HCT116 (cell line): Measurements from ENCODE around the gene LRRTM4. TPM values are rescaled to one million over a fixed set of nuclear protein-coding genes. Genes with fewer than 3 reads are reported as not detected.

ENCODE experiments used
- ATAC-seq: fragments of 200-7000 bp; cut with Tn5 transposase; 2 replicates; pipeline ENCODE4 v1.9.1; 2020; ENCODE audit warnings: mild to moderate bottlenecking, moderate library complexity
- BruUV-seq: library from RNA; stranded (reverse); fragments of 400-500 nt; replicated peaks from 2 replicates; lab custom pipeline; 2021; lab: Mats Ljungman, UMichigan
- CTCF ChIA-PET: fragments of 300-600 bp; sonication (Branson Sonifier 250); formaldehyde crosslinking; loops from one replicate; lab custom pipeline; 2021; ENCODE audit warnings: antibody characterized with exemption; lab: Charles Lee
- POLR2A ChIA-PET: fragments of 300-600, 350-600 bp; sonication (Branson Sonifier 250); formaldehyde crosslinking; loops from one replicate; lab custom pipeline; 2021; ENCODE audit warnings: antibody characterized with exemption; lab: Charles Lee
- RAD21 ChIA-PET, 2 experiments: fragments of 300-600 bp; sonication (Branson Sonifier 250); formaldehyde crosslinking; loops; one replicate each; lab custom pipeline; 2023; ENCODE audit warnings: low total read pairs in 2 of 2; ENCODE audit not compliant: uncharacterized antibody in 2 of 2, unreplicated experiment in 2 of 2, low non-redundant PET in 1 of 2; lab: Charles Lee
- DNase-seq: peaks from one replicate; pipeline ENCODE4 v3.0.0-alpha.2; 2010; ENCODE audit warnings: low read depth, low spot score
- H2AFZ ChIP-seq: fragments of 200-600 bp; shearing (Covaris generic), sonication (generic); 2 replicates; pipeline ENCODE4 v1.6.1; 2017; ENCODE audit warnings: low read depth, mixed run types, mixed read lengths, antibody characterized with exemption, low read length; ENCODE audit not compliant: poor library complexity, severe bottlenecking
- H3K27ac ChIP-seq: 2 replicates; pipeline ENCODE4 v1.5.1; 2012; ENCODE audit warnings: low read depth, low read length
- H3K27me3 ChIP-seq: fragments of 200-600 bp; sonication (generic); 2 replicates; pipeline ENCODE4 v1.6.1; 2016; ENCODE audit warnings: mixed run types, low read length, mixed read lengths; ENCODE audit not compliant: insufficient read depth
- H3K36me3 ChIP-seq, 2 experiments: fragments of 200-500 bp in 1 of 2; fragments of 200-600 bp in 1 of 2; sonication (Bioruptor generic) in 1 of 2; sonication (generic) in 1 of 2; 2 replicates each; pipeline versions ENCODE4 v1.5.1 to v1.6.1; 2014 to 2016; ENCODE audit warnings: low read length in 2 of 2, inconsistent platforms in 1 of 2, mixed read lengths in 1 of 2, mixed run types in 1 of 2; ENCODE audit not compliant: insufficient read depth in 2 of 2, control insufficient read depth in 1 of 2
- H3K4me1 ChIP-seq, 2 experiments: fragments of 200-600 bp in 1 of 2; sonication (generic) in 1 of 2; 2 replicates each; pipeline versions ENCODE4 v1.5.1 to v1.6.1; 2012 to 2017; ENCODE audit warnings: low read length in 2 of 2, inconsistent platforms in 1 of 2, mild to moderate bottlenecking in 1 of 2, mixed read lengths in 1 of 2, mixed run types in 1 of 2, moderate library complexity in 1 of 2; ENCODE audit not compliant: insufficient read depth in 2 of 2, control insufficient read depth in 1 of 2
- H3K4me2 ChIP-seq: fragments of 200-600 bp; sonication (generic); 2 replicates; pipeline ENCODE4 v1.6.1; 2017; ENCODE audit warnings: mixed run types, low read length, mixed read lengths
- H3K4me3 ChIP-seq, 2 experiments: fragments of 200-600 bp in 1 of 2; sonication (generic) in 1 of 2; replicated peaks in 1 of 2; 2 replicates each; pipeline ENCODE4 v1.5.1; 2011 to 2016; ENCODE audit warnings: low read length in 2 of 2, control low read depth in 1 of 2, low read depth in 1 of 2, mild to moderate bottlenecking in 1 of 2, mixed read lengths in 1 of 2, mixed run types in 1 of 2
- H3K79me2 ChIP-seq: fragments of 200-600 bp; sonication (generic); 2 replicates; pipeline ENCODE4 v1.6.1; 2017; ENCODE audit warnings: mild to moderate bottlenecking, mixed run types, low read length, moderate library complexity, mixed read lengths; ENCODE audit not compliant: insufficient read depth
- H3K9ac ChIP-seq: fragments of 200-600 bp; sonication (generic); 2 replicates; pipeline ENCODE4 v1.6.1; 2016; ENCODE audit warnings: low read length, mixed read lengths
- H3K9me2 ChIP-seq: fragments of 200-600 bp; sonication (generic), shearing (Covaris generic); 2 replicates; pipeline ENCODE4 v1.6.1; 2017; ENCODE audit warnings: mixed run types, mild to moderate bottlenecking, moderate library complexity; ENCODE audit not compliant: insufficient read depth
- H3K9me3 ChIP-seq, 2 experiments: fragments of 200-500 bp in 1 of 2; fragments of 200-600 bp in 1 of 2; sonication (Bioruptor generic) in 1 of 2; sonication (generic) in 1 of 2; 2 replicates each; pipeline ENCODE4 v1.6.1; 2014 to 2017; ENCODE audit warnings: low read length in 2 of 2, mixed read lengths in 2 of 2, inconsistent platforms in 1 of 2, low read depth in 1 of 2, mild to moderate bottlenecking in 1 of 2, mixed run types in 1 of 2, moderate library complexity in 1 of 2; ENCODE audit not compliant: control insufficient read depth in 1 of 2, insufficient read depth in 1 of 2
- H4K20me1 ChIP-seq: fragments of 200-600 bp; sonication (generic), shearing (Covaris generic); 2 replicates; pipeline ENCODE4 v1.6.1; 2017; ENCODE audit warnings: mixed run types, mild to moderate bottlenecking, moderate library complexity; ENCODE audit not compliant: insufficient read depth
- CBX3 ChIP-seq: IDR thresholded peaks from 2 replicates; pipeline ENCODE4 v1.6.1; 2012; ENCODE audit warnings: low read depth
- CEBPB ChIP-seq: IDR thresholded peaks from 2 replicates; pipeline ENCODE4 v1.6.1; 2012; ENCODE audit warnings: low read depth
- EGR1 ChIP-seq: IDR thresholded peaks from 2 replicates; pipeline ENCODE4 v1.6.1; 2012; ENCODE audit warnings: low read depth
- ELF1 ChIP-seq: IDR thresholded peaks from 2 replicates; pipeline ENCODE4 v1.6.1; 2012; ENCODE audit warnings: low read depth, borderline replicate concordance
- EZH2 ChIP-seq: fragments of 200-600 bp; sonication (generic); IDR thresholded peaks from 2 replicates; pipeline ENCODE4 v1.6.1; 2017; ENCODE audit warnings: antibody characterized with exemption, mixed run types
- EZH2phosphoT487 ChIP-seq: fragments of 200-600 bp; IDR thresholded peaks from 2 replicates; pipeline ENCODE4 v1.6.1; 2018; ENCODE audit warnings: antibody characterized with exemption, borderline replicate concordance
- FOSL1 ChIP-seq: IDR thresholded peaks from 2 replicates; pipeline ENCODE4 v1.6.1; 2012; ENCODE audit warnings: low read depth
- JUND ChIP-seq: IDR thresholded peaks from 2 replicates; pipeline ENCODE4 v1.6.1; 2012
- POLR2A ChIP-seq: IDR thresholded peaks from 2 replicates; pipeline ENCODE4 v1.7.0; 2011; ENCODE audit warnings: borderline replicate concordance; ENCODE audit not compliant: insufficient read depth, insufficient read length; ENCODE audit errors: extremely low read depth
- RAD21 ChIP-seq: IDR thresholded peaks from 2 replicates; pipeline ENCODE4 v1.6.1; 2012; ENCODE audit warnings: low read depth, mild to moderate bottlenecking
- SIN3A ChIP-seq: IDR thresholded peaks from 2 replicates; pipeline ENCODE4 v1.6.1; 2012; ENCODE audit warnings: low read depth
- SP1 ChIP-seq: IDR thresholded peaks from 2 replicates; pipeline ENCODE4 v1.6.1; 2012; ENCODE audit warnings: low read depth
- SRF ChIP-seq: IDR thresholded peaks from 2 replicates; pipeline ENCODE4 v1.6.1; 2012; ENCODE audit warnings: low read depth
- TCF7L2 ChIP-seq: IDR thresholded peaks from 2 replicates; pipeline ENCODE4 v1.7.0; 2011; ENCODE audit warnings: borderline replicate concordance, inconsistent platforms; ENCODE audit not compliant: insufficient read depth, insufficient read length; ENCODE audit errors: extremely low read depth
- YY1 ChIP-seq: IDR thresholded peaks from 2 replicates; pipeline ENCODE4 v1.6.1; 2011; ENCODE audit warnings: low read length, low read depth, moderate library complexity, mild to moderate bottlenecking; ENCODE audit not compliant: insufficient replicate concordance; ENCODE audit errors: extremely low read depth
- ZBTB33 ChIP-seq: IDR thresholded peaks from 2 replicates; pipeline ENCODE4 v1.6.1; 2011; ENCODE audit warnings: mild to moderate bottlenecking, low read length, moderate library complexity; ENCODE audit not compliant: insufficient replicate concordance; ENCODE audit errors: extremely low read depth
- ZNF274 ChIP-seq: fragments of 200-500 bp; sonication (Bioruptor generic); IDR thresholded peaks from 2 replicates; pipeline ENCODE4 v1.6.1; 2014; ENCODE audit warnings: mild to moderate bottlenecking, low read depth, low read length, inconsistent platforms
- intact Hi-C: fragments of 100-400 bp; cut with micrococcal nuclease; formaldehyde crosslinking; loops from 2 replicates; pipeline ENCODE4 v1.10.0; 2022
- total RNA-seq: library from RNA; stranded (reverse); gene quantifications from one replicate; pipeline ENCODE4 v1.2.1, GENCODE V29; 2021; ENCODE audit not compliant: unreplicated experiment
- TF ChIP-seq, protein P1 (sequence below): IDR thresholded peaks from 2 replicates; pipeline ENCODE4 v1.6.1; 2012; ENCODE audit warnings: low read depth

The LRRTM4 gene
- total RNA-seq, 1 experiment from 2014 or later: 0.25 TPM

- Histone ChIP-seq H3K27ac (no peak overlapping the region), H3K4me3 (no peak overlapping the region), H3K9me3 (peaks cover 1 to 13% of the 10 kb centered on the region in 2 experiments; a peak in 2 of 4 replicates), H3K4me1 (no peaks in the 10 kb centered on the region), H3K36me3 (no peaks in the 10 kb centered on the region), H3K4me2 (no peak overlapping the region), H4K20me1 (no peaks in the 10 kb centered on the region), H2AFZ (no peak overlapping the region), H3K9ac (no peak overlapping the region), H3K9me2 (no peaks in the 10 kb centered on the region), H3K27me3 (no peaks in the 10 kb centered on the region), H3K79me2 (no peaks in the 10 kb centered on the region)
- BruUV-seq: no TSS peak
- POLR2A ChIA-PET: no interaction called here
- TF ChIP-seq ZBTB33 (no peak), CEBPB (no peak), YY1 (no peak), EZH2 (no peak), RAD21 (no peak), POLR2A (no peak), FOSL1 (no peak), ELF1 (no peak), SIN3A (no peak), EGR1 (no peak), SRF (no peak), CBX3 (no peak), JUND (no peak), ZNF274 (no peak), SP1 (no peak), TCF7L2 (no peak), EZH2phosphoT487 (no peak)
- TF ChIP-seq, protein P1, sequence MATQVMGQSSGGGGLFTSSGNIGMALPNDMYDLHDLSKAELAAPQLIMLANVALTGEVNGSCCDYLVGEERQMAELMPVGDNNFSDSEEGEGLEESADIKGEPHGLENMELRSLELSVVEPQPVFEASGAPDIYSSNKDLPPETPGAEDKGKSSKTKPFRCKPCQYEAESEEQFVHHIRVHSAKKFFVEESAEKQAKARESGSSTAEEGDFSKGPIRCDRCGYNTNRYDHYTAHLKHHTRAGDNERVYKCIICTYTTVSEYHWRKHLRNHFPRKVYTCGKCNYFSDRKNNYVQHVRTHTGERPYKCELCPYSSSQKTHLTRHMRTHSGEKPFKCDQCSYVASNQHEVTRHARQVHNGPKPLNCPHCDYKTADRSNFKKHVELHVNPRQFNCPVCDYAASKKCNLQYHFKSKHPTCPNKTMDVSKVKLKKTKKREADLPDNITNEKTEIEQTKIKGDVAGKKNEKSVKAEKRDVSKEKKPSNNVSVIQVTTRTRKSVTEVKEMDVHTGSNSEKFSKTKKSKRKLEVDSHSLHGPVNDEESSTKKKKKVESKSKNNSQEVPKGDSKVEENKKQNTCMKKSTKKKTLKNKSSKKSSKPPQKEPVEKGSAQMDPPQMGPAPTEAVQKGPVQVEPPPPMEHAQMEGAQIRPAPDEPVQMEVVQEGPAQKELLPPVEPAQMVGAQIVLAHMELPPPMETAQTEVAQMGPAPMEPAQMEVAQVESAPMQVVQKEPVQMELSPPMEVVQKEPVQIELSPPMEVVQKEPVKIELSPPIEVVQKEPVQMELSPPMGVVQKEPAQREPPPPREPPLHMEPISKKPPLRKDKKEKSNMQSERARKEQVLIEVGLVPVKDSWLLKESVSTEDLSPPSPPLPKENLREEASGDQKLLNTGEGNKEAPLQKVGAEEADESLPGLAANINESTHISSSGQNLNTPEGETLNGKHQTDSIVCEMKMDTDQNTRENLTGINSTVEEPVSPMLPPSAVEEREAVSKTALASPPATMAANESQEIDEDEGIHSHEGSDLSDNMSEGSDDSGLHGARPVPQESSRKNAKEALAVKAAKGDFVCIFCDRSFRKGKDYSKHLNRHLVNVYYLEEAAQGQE: no peak
- intact Hi-C loops: no loop called here
- CTCF ChIA-PET: no interaction called here
- RAD21 ChIA-PET: no interaction called here
- DNase-seq (no peak), ATAC-seq (no peak)
Observed at GRCh38 chr2:76932550-76932949, 589.6 kb downstream of the LRRTM4 start.
